SK-N-SH (cell line): ENCODE data around the gene GMNN. TPM values are rescaled to one million over a fixed set of nuclear protein-coding genes. Genes with fewer than 3 reads are reported as not detected.
A peak's percentile ranks its signal among the peaks of the same experiment; 100 is the strongest.

Experiments used
- CTCF ChIA-PET: fragments of 300-600, 350-600 bp; formaldehyde crosslinking; extraction: SDS; loops from one replicate; lab custom pipeline; 2021; lab: Yijun Ruan, JAX
- POLR2A ChIA-PET: fragments of 350-600 bp; sonication (Branson Sonifier 250); formaldehyde crosslinking; extraction: SDS; loops from one replicate; lab custom pipeline; 2020; ENCODE audit warnings: antibody characterized with exemption, inconsistent platforms; lab: Yijun Ruan, JAX
- DNase-seq: peaks from one replicate; pipeline ENCODE4 v3.0.0; 2012
- H2AFZ ChIP-seq: fragments of 200-600 bp; sonication (generic); 2 replicates; pipeline ENCODE4 v1.8.1; 2016; ENCODE audit warnings: antibody characterized with exemption, mild to moderate bottlenecking, low read depth
- H3F3A ChIP-seq: fragments of 200-600 bp; sonication (generic); replicated peaks from 2 replicates; pipeline ENCODE3; 2016; ENCODE audit warnings: antibody characterized with exemption, mild to moderate bottlenecking; ENCODE audit not compliant: insufficient read depth
- H3K27ac ChIP-seq, 2 experiments: fragments of 200-500 bp in 1 of 2; fragments of 200-600 bp in 1 of 2; sonication (Bioruptor generic) in 1 of 2; sonication (generic), shearing (Covaris generic) in 1 of 2; 2 replicates each; pipeline versions ENCODE4 v1.5.1 to v1.6.1; 2014 to 2016; ENCODE audit warnings: low read depth in 2 of 2, inconsistent platforms in 1 of 2, low read length in 1 of 2, mild to moderate bottlenecking in 1 of 2, mixed read lengths in 1 of 2
- H3K27me3 ChIP-seq: fragments of 200-600 bp; sonication (generic), shearing (Covaris generic); 2 replicates; pipeline ENCODE4 v1.6.1; 2016; ENCODE audit warnings: mixed run types; ENCODE audit not compliant: insufficient read depth
- H3K36me3 ChIP-seq, 2 experiments: fragments of 200-500 bp in 1 of 2; fragments of 200-600 bp in 1 of 2; sonication (Bioruptor generic) in 1 of 2; sonication (generic) in 1 of 2; replicated peaks in 1 of 2; 2 replicates each; pipeline versions ENCODE3 to v1.5.1; 2014 to 2016; ENCODE audit warnings: low read length in 1 of 2, mild to moderate bottlenecking in 1 of 2; ENCODE audit not compliant: insufficient read depth in 2 of 2, control insufficient read depth in 1 of 2
- H3K4me1 ChIP-seq, 2 experiments: fragments of 200-500 bp in 1 of 2; fragments of 200-600 bp in 1 of 2; sonication (Bioruptor generic) in 1 of 2; sonication (generic), shearing (Covaris generic) in 1 of 2; 2 replicates each; pipeline versions ENCODE4 v1.5.1 to v1.6.1; 2014 to 2016; ENCODE audit warnings: low read depth in 1 of 2, low read length in 1 of 2, mixed run types in 1 of 2; ENCODE audit not compliant: insufficient read depth in 2 of 2, control insufficient read depth in 1 of 2
- H3K4me2 ChIP-seq: fragments of 200-600 bp; sonication (generic), shearing (Covaris generic); 2 replicates; pipeline ENCODE4 v1.6.1; 2017; ENCODE audit warnings: mixed run types
- H3K4me3 ChIP-seq, 2 experiments: fragments of 200-500 bp in 1 of 2; fragments of 200-600 bp in 1 of 2; sonication (Bioruptor generic) in 1 of 2; sonication (generic), shearing (Covaris generic) in 1 of 2; 2 replicates each; pipeline versions ENCODE4 v1.5.1 to v1.8.1; 2014 to 2016; ENCODE audit warnings: low read depth in 2 of 2, inconsistent platforms in 1 of 2, low read length in 1 of 2, mild to moderate bottlenecking in 1 of 2, mixed read lengths in 1 of 2, moderate library complexity in 1 of 2
- H3K79me2 ChIP-seq: fragments of 200-600 bp; sonication (generic); 2 replicates; pipeline ENCODE4 v1.8.1; 2017; ENCODE audit warnings: mild to moderate bottlenecking; ENCODE audit not compliant: insufficient read depth
- H3K9ac ChIP-seq: fragments of 200-600 bp; sonication (generic); 2 replicates; pipeline ENCODE4 v1.6.1; 2017; ENCODE audit warnings: mixed run types
- H3K9me2 ChIP-seq: fragments of 200-600 bp; sonication (generic); 2 replicates; pipeline ENCODE4 v1.6.1; 2017; ENCODE audit warnings: mixed run types
- H3K9me3 ChIP-seq: fragments of 200-600 bp; sonication (generic); 2 replicates; pipeline ENCODE4 v1.6.1; 2017; ENCODE audit warnings: mixed run types, mild to moderate bottlenecking, moderate library complexity
- H4K20me1 ChIP-seq: fragments of 200-600 bp; sonication (generic); 2 replicates; pipeline ENCODE4 v1.6.1; 2017; ENCODE audit warnings: mild to moderate bottlenecking, mixed run types; ENCODE audit not compliant: insufficient read depth
- CHD2 ChIP-seq: fragments of 150-350 bp; IDR thresholded peaks from 2 replicates; pipeline ENCODE4 v1.6.1; 2018; ENCODE audit warnings: low read length; ENCODE audit not compliant: partially characterized antibody
- CTCF ChIP-seq: fragments of 200-600 bp; sonication (generic); IDR thresholded peaks from 2 replicates; pipeline ENCODE4 v1.6.1; 2017; ENCODE audit warnings: antibody characterized with exemption, mild to moderate bottlenecking, moderate library complexity
- MEF2A ChIP-seq: IDR thresholded peaks from 2 replicates; pipeline ENCODE4 v1.4.0; 2012; ENCODE audit warnings: low read depth, borderline replicate concordance
- NFIC ChIP-seq: IDR thresholded peaks from 2 replicates; pipeline ENCODE4 v1.4.0; 2012; ENCODE audit warnings: borderline replicate concordance
- RAD21 ChIP-seq: IDR thresholded peaks from 2 replicates; pipeline ENCODE4 v1.6.1; 2012; ENCODE audit warnings: mild to moderate bottlenecking, low read length
- RXRA ChIP-seq: IDR thresholded peaks from 2 replicates; pipeline ENCODE4 v1.4.0; 2012; ENCODE audit warnings: low read depth, mild to moderate bottlenecking, borderline replicate concordance
- SMC3 ChIP-seq: IDR thresholded peaks from 2 replicates; pipeline ENCODE4 v1.6.1; 2012; ENCODE audit warnings: low read depth, low read length, improper control_type of control experiment
- TAF1 ChIP-seq: IDR thresholded peaks from 2 replicates; pipeline ENCODE4 v1.6.1; 2012; ENCODE audit warnings: low read depth, mild to moderate bottlenecking, low read length, moderate library complexity, borderline replicate concordance
- TEAD4 ChIP-seq: IDR thresholded peaks from 2 replicates; pipeline ENCODE4 v1.4.0; 2012; ENCODE audit warnings: mild to moderate bottlenecking, borderline replicate concordance; ENCODE audit not compliant: insufficient read depth
- USF1 ChIP-seq: IDR thresholded peaks from 2 replicates; pipeline ENCODE4 v1.4.0; 2012; ENCODE audit warnings: low read depth, borderline replicate concordance
- USF2 ChIP-seq: fragments of 150-350 bp; IDR thresholded peaks from 2 replicates; pipeline ENCODE4 v1.6.1; 2017; ENCODE audit warnings: antibody characterized with exemption, low read length, low read depth, borderline replicate concordance
- WGBS: methylation state at CpG from one replicate; pipeline ENCODE4 v1.1.6; 2017; ENCODE audit warnings: low lambda C conversion rate; 5-methylcytosine and 5-hydroxymethylcytosine counted together
- polyA plus RNA-seq, 3 experiments: library from polyadenylated mRNA; depleted of rRNA; stranded (reverse); fragments of >200 nt; gene quantifications; 2 replicates each; pipeline ENCODE4 v1.2.3, GENCODE V29; 2012

GMNN gene
- polyA plus RNA-seq, 1 of the 3 experiments (the other 2 are of a cell fraction) = 16.8 TPM

GRCh38 chr6:24824142-24824938 lies 49.6 kb downstream of the GMNN start:
- H3K9me3 ChIP-seq = no peaks in the 10 kb centered on the region
- no peak for DNase-seq
- no peak overlapping the region for H3K27ac ChIP-seq
- ChIA-PET CTCF (interaction anchor here (1.2 to 1.4 kb wide), 3 partner anchors 10 to 246 kb away, joined by 3 to 5 read pairs (median 4); no protein-coding TSS in a partner anchor), POLR2A (no interaction called here)
- TF ChIP-seq NFIC = no peak
- TF ChIP-seq USF1 = no peak
- H2AFZ ChIP-seq = no peak overlapping the region
- no peak overlapping the region for H3K4me2 ChIP-seq
- WGBS = 81% methylated on average over 6 of the region's 6 CpGs
- no peak overlapping the region for H3K9ac ChIP-seq
- no peaks in the 10 kb centered on the region for H3K79me2 ChIP-seq
- H3K4me1 ChIP-seq = peaks cover 0 to 5% of the 10 kb centered on the region in 2 experiments; a peak in 1 of 4 replicates
- H4K20me1 ChIP-seq = no peaks in the 10 kb centered on the region
- H3K36me3 ChIP-seq = no peaks in the 10 kb centered on the region
- H3K4me3 ChIP-seq = no peak overlapping the region
- no peaks in the 10 kb centered on the region for H3F3A ChIP-seq
- H3K27me3 ChIP-seq = no peaks in the 10 kb centered on the region
- H3K9me2 ChIP-seq = no peaks in the 10 kb centered on the region

- ChIA-PET POLR2A (no interaction called here), CTCF (interaction anchor here (0.7 to 1.4 kb wide), 3 partner anchors 9 to 246 kb away, joined by 3 to 4 read pairs (median 3); no protein-coding TSS in a partner anchor)
- Histone ChIP-seq H3K4me3 (no peak overlapping the region), H3K79me2 (no peaks in the 10 kb centered on the region), H3K4me2 (no peak overlapping the region), H3K27me3 (no peaks in the 10 kb centered on the region), H3K9me3 (no peaks in the 10 kb centered on the region), H3F3A (no peaks in the 10 kb centered on the region), H4K20me1 (no peaks in the 10 kb centered on the region), H2AFZ (no peak overlapping the region; the same call in 1 of the 2 replicates), H3K4me1 (peaks cover 0 to 5% of the 10 kb centered on the region in 2 experiments; a peak in 1 of 4 replicates), H3K36me3 (no peaks in the 10 kb centered on the region), H3K9ac (no peak overlapping the region), H3K27ac (no peak overlapping the region), H3K9me2 (no peaks in the 10 kb centered on the region)
- peak; percentile 15 for DNase-seq
- 77% methylated on average over 2 of the region's 2 CpGs for WGBS
- TF ChIP-seq RXRA (no peak), TEAD4 (no peak), CHD2 (no peak)
Observed at GRCh38 chr6:24825130-24825630, 50.4 kb downstream of the GMNN start.

- CTCF ChIA-PET = interaction anchor here (0.7 to 0.8 kb wide), 2 partner anchors 10 to 243 kb away, joined by 3 read pairs; no protein-coding TSS in a partner anchor
- Histone ChIP-seq H3K27me3 (no peaks in the 10 kb centered on the region), H4K20me1 (no peaks in the 10 kb centered on the region), H3K27ac (peak overlapping the region in 1 of 2 experiments; percentile 11; a peak in 1 of 4 replicates), H2AFZ (peak overlapping the region; percentile 76; the same call in 1 of the 2 replicates), H3K4me1 (peaks cover 5 to 6% of the 10 kb centered on the region in 2 experiments; a peak in 2 of 4 replicates), H3K9me3 (no peaks in the 10 kb centered on the region)
- DNase-seq = peak; percentile 16
- WGBS = 69% methylated on average over 3 of the region's 3 CpGs
- TF ChIP-seq SMC3 (0 out of 2 replicates have a peak, but pooled peaks have one; percentile 13), USF2 (no peak), MEF2A (no peak), CTCF (0 out of 2 replicates have a peak, but pooled peaks have one; percentile 11), TAF1 (no peak), RAD21 (peak; percentile 41)
- TF ChIP-seq, all 33 proteins: peak for 3
- Histone ChIP-seq H3K4me3 (no peak overlapping the region), H3K9me2 (no peaks in the 10 kb centered on the region), H3K9ac (no peak overlapping the region), H3K36me3 (no peaks in the 10 kb centered on the region), H3F3A (no peaks in the 10 kb centered on the region), H3K4me2 (no peak overlapping the region), H3K79me2 (no peaks in the 10 kb centered on the region)
- POLR2A ChIA-PET = no interaction called here
Observed at GRCh38 chr6:24827162-24827561, 52.4 kb downstream of the GMNN start.
